ENCODE data around the gene LINC01488.

GRCh38 chr11:69484427-69485259 lies 3.2 kb downstream of the LINC01488 start:
- TF ChIP-seq, protein P1, sequence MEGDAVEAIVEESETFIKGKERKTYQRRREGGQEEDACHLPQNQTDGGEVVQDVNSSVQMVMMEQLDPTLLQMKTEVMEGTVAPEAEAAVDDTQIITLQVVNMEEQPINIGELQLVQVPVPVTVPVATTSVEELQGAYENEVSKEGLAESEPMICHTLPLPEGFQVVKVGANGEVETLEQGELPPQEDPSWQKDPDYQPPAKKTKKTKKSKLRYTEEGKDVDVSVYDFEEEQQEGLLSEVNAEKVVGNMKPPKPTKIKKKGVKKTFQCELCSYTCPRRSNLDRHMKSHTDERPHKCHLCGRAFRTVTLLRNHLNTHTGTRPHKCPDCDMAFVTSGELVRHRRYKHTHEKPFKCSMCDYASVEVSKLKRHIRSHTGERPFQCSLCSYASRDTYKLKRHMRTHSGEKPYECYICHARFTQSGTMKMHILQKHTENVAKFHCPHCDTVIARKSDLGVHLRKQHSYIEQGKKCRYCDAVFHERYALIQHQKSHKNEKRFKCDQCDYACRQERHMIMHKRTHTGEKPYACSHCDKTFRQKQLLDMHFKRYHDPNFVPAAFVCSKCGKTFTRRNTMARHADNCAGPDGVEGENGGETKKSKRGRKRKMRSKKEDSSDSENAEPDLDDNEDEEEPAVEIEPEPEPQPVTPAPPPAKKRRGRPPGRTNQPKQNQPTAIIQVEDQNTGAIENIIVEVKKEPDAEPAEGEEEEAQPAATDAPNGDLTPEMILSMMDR (IDR thresholded peaks at IDR 0.05; ENCODE audit: insufficient read depth, low read depth, low read length): no peak
- TF ChIP-seq EZH2 (IDR thresholded peaks at IDR 0.05; ENCODE audit: insufficient read depth, low read length): no peak
